Activated T-helper 17 cell treated with anti-CD3 and anti-CD28 coated beads, Interleukin-2, amount 50 U/mL, for 72 hours (primary cell): ENCODE results near the gene SORCS2. TPM values are rescaled to one million over a fixed set of nuclear protein-coding genes. Genes with fewer than 3 reads are reported as not detected.

ENCODE experiments used
- ATAC-seq: fragments of 150-1000 bp; cut with Tn5 transposase; replicated peaks from 2 replicates; pipeline ENCODE4 v1.10.0; 2021; ENCODE audit warnings: mild to moderate bottlenecking, moderate library complexity
- H3K27ac Mint-ChIP-seq: one replicate; pipeline ENCODE4 v1.8.0; 2022; ENCODE audit warnings: mixed read lengths
- H3K27me3 Mint-ChIP-seq: one replicate; pipeline ENCODE4 v1.8.0; 2022; ENCODE audit warnings: mixed read lengths
- H3K36me3 Mint-ChIP-seq: one replicate; pipeline ENCODE4 v1.8.0; 2022; ENCODE audit warnings: low read depth, mild to moderate bottlenecking, mixed read lengths
- H3K4me1 Mint-ChIP-seq: one replicate; pipeline ENCODE4 v1.8.0; 2022; ENCODE audit warnings: mixed read lengths
- H3K4me3 Mint-ChIP-seq: one replicate; pipeline ENCODE4 v1.8.0; 2022; ENCODE audit warnings: mild to moderate bottlenecking, mixed read lengths
- H3K9me3 Mint-ChIP-seq: one replicate; pipeline ENCODE4 v1.8.0; 2022; ENCODE audit warnings: mixed read lengths
- total RNA-seq, 2 donors: library from RNA; stranded (reverse); gene quantifications; one replicate each; pipeline ENCODE4 v1.2.3, GENCODE V29; 2022

Gene SORCS2
- total RNA-seq, 2 donors from 2014 or later: 0.04 to 0.26 TPM

GRCh38 chr4:7705593-7705992, 513.3 kb downstream of the SORCS2 start:
- no peaks in the 10 kb centered on the region for H3K9me3 Mint-ChIP-seq
- no peaks in the 10 kb centered on the region for H3K4me1 Mint-ChIP-seq
- no peak for ATAC-seq
- H3K4me3 Mint-ChIP-seq: no peak overlapping the region
- H3K27ac Mint-ChIP-seq: no peak overlapping the region
- no peaks in the 10 kb centered on the region for H3K36me3 Mint-ChIP-seq
- H3K27me3 Mint-ChIP-seq: no peaks in the 10 kb centered on the region

GRCh38 chr4:7708238-7708637, 515.9 kb downstream of the SORCS2 start:
- Mint-ChIP-seq H3K9me3 (no peaks in the 10 kb centered on the region), H3K36me3 (no peaks in the 10 kb centered on the region), H3K27me3 (no peaks in the 10 kb centered on the region), H3K4me3 (no peak overlapping the region), H3K27ac (no peak overlapping the region), H3K4me1 (no peaks in the 10 kb centered on the region)
- no peak for ATAC-seq

DNA sequence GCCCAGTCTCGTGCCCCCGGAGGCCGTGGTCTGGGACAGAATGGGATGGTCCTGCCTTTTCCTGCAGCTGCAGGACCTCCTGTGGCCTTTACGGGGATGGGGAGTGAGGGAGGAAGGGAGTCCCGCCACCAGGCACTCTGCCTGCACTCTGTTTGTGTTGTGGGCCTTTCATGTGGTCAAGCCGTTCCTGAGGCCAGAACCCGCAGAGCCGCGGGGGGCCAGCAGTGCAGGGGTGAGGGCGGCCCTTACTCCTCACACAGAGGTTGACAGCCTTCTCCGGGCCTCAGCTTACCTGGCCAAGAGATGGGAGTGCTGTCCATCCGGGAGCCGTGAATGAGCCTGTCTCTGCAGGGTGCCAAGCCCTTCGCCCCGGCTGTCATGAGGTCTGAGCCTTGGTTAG, 516.6 kb downstream of the SORCS2 start:
- Mint-ChIP-seq H3K27me3 (no peaks in the 10 kb centered on the region), H3K4me1 (no peaks in the 10 kb centered on the region), H3K27ac (no peak overlapping the region), H3K36me3 (no peaks in the 10 kb centered on the region), H3K4me3 (no peak overlapping the region), H3K9me3 (no peaks in the 10 kb centered on the region)
- no peak for ATAC-seq

DNA sequence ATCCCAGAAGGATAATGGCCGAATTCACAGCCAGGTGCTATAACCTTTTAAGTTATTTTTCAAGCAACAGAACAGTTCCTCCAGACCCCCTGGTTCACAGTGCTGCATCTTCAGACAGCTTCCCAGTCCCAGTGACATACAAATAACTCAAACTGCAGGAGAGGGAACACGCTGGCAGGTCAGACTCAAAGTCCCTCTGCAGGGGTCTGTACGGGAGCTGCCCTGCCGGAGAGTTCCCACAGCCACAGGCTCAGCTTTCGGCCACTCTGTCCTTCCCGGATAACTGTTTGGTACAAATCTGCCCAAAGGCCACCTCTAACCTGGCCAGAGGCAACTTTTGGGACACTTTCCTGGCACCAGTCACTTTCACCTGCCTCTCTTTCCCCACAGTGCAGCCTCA, 517.1 kb downstream of the SORCS2 start:
- H3K4me1 Mint-ChIP-seq: no peaks in the 10 kb centered on the region
- no peaks in the 10 kb centered on the region for H3K36me3 Mint-ChIP-seq
- H3K9me3 Mint-ChIP-seq: no peaks in the 10 kb centered on the region
- H3K27me3 Mint-ChIP-seq: no peaks in the 10 kb centered on the region
- no peak for ATAC-seq
- H3K4me3 Mint-ChIP-seq: no peak overlapping the region
- H3K27ac Mint-ChIP-seq: no peak overlapping the region

GRCh38 chr4:7710126-7710525, 517.8 kb downstream of the SORCS2 start:
- Mint-ChIP-seq H3K27ac (no peak overlapping the region), H3K9me3 (no peaks in the 10 kb centered on the region), H3K27me3 (no peaks in the 10 kb centered on the region), H3K4me1 (no peaks in the 10 kb centered on the region), H3K36me3 (no peaks in the 10 kb centered on the region), H3K4me3 (no peak overlapping the region)
- no peak for ATAC-seq

- no peaks in the 10 kb centered on the region for H3K27me3 Mint-ChIP-seq
Measured at GRCh38 chr4:7710576-7711306, 518.4 kb downstream of the SORCS2 start.

GRCh38 chr4:7711307-7711963, 519.1 kb downstream of the SORCS2 start:
- ATAC-seq: no peak
- Mint-ChIP-seq H3K27ac (no peak overlapping the region), H3K9me3 (no peaks in the 10 kb centered on the region), H3K4me1 (no peaks in the 10 kb centered on the region), H3K36me3 (no peaks in the 10 kb centered on the region), H3K27me3 (peaks cover 3% of the 10 kb centered on the region), H3K4me3 (no peak overlapping the region)

More at GRCh38 chr4:7710576-7711306, 518.4 kb downstream of the SORCS2 start:
- no peaks in the 10 kb centered on the region for H3K36me3 Mint-ChIP-seq
- no peaks in the 10 kb centered on the region for H3K9me3 Mint-ChIP-seq
- no peak overlapping the region for H3K4me3 Mint-ChIP-seq
- H3K4me1 Mint-ChIP-seq: no peaks in the 10 kb centered on the region
- ATAC-seq: no peak
- no peak overlapping the region for H3K27ac Mint-ChIP-seq

DNA sequence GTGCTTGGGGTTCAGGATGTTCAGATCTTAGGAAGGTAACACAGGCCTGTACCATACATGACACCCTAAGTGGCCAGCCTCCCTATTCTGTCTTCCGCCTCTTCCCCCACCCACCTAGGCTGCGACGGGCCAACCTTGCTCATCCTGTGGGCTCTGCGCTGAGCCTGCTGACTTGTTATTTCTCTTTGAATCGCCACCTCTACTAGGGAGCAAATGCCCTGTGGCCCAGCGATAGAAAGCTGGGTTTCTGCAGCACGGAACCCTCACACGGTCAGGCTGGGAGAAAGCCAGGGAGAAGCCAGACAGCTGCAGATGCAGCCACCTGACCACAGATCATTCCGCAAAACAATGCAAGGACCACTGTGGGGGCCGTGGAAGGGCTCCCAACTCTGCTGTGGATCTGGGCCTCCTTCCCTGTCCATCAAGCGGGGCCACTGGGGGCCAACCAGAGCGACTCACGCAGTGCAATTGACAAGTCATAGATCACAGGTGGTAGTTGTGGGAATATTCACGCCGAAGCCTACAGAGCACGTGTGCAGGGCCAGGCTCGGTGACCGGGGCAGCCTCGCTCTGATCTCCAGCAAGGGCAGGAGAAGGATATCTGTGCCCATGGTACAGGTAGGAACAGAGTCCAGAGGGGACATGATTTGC, 519.8 kb downstream of the SORCS2 start:
- ATAC-seq: no peak
- H3K9me3 Mint-ChIP-seq: no peaks in the 10 kb centered on the region
- no peak overlapping the region for H3K27ac Mint-ChIP-seq
- H3K4me3 Mint-ChIP-seq: no peak overlapping the region
- peaks cover 6% of the 10 kb centered on the region for H3K27me3 Mint-ChIP-seq
- H3K36me3 Mint-ChIP-seq: no peaks in the 10 kb centered on the region
- no peaks in the 10 kb centered on the region for H3K4me1 Mint-ChIP-seq

DNA sequence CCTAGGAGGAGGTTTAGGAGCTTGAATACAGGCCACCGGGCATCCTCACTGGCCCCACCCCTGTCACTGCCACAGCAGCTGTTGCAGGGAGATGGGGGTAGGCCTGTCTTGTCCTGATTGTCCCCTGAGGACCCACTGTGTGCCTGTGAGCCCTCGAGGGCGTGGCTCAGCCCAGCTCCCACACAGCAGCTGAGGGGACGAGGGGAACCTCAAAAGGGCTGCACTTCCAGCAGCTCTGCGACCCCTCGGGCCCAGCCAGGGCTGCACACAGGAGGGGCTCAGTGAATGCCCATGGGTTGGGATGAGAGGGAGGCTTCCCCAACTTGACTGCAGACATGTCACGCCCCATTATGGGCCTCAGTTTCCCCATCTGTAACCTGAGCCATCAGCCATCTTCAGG, 521.4 kb downstream of the SORCS2 start:
- Mint-ChIP-seq H3K27ac (no peak overlapping the region), H3K4me3 (no peak overlapping the region), H3K27me3 (peaks cover 10% of the 10 kb centered on the region), H3K9me3 (no peaks in the 10 kb centered on the region), H3K36me3 (no peaks in the 10 kb centered on the region), H3K4me1 (no peaks in the 10 kb centered on the region)
- no peak for ATAC-seq

DNA sequence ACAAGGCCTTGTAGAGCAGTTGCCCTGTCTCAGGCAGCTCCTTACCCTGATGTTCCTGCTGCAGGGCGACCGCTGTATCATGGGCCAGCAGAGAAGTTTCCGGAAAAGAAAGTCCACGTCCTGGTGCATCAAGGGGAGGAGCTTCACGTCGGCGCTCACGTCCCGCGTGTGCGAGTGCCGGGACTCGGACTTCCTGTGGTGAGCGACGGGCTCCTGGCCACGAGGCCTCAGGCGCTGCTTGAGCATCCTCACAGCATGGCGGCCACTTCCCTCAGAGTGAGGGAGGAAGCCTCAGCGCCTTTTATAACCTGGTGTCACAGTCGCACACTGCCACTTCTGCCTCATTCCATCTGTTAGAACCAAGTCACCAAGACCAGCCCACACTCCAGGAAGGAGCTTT, 521.8 kb downstream of the SORCS2 start:
- no peak overlapping the region for H3K4me3 Mint-ChIP-seq
- no peaks in the 10 kb centered on the region for H3K36me3 Mint-ChIP-seq
- no peak for ATAC-seq
- H3K9me3 Mint-ChIP-seq: no peaks in the 10 kb centered on the region
- H3K27me3 Mint-ChIP-seq: peaks cover 10% of the 10 kb centered on the region
- no peak overlapping the region for H3K27ac Mint-ChIP-seq
- no peaks in the 10 kb centered on the region for H3K4me1 Mint-ChIP-seq

- no peak for ATAC-seq
- Mint-ChIP-seq H3K4me3 (no peak overlapping the region), H3K4me1 (no peaks in the 10 kb centered on the region), H3K9me3 (no peaks in the 10 kb centered on the region), H3K27ac (no peak overlapping the region), H3K36me3 (no peaks in the 10 kb centered on the region), H3K27me3 (peaks cover 12% of the 10 kb centered on the region)
Measured at GRCh38 chr4:7714738-7715137, 522.4 kb downstream of the SORCS2 start.

DNA sequence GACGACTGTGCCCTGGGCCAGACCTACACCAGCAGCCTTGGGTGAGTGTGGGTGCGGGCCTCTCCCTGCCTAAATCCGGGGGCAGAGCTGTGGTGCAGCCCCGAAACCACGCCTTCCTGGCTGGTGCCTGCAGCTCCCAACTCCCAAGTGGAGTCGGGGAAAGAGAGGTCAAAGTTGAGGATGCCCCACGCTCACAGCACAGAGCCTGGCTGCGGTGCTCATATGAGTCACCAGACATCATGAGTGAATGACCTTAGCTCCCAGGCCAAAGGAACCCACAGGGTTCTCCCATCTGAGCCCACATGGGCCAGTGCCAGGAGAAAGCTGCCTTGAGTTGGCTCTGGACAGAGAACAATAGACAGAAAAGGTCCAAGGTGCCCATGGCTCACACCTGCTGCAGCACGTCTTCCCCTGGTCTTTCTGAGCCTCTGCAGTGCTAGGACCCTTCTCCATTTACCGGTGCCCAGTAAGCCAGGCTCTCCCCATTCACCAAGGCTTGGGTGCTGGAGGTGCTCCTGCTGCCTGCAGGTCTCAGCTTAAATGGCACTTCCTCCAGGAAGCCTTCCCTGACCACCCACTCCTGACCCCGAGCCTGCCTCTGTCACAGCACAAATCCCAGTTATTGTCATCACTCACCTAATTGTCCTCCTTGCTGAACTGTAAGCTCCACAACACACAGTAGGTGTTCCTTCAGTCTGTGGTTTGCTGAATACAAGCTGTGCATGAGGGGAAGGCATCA, 523.1 kb downstream of the SORCS2 start:
- ATAC-seq: no peak
- Mint-ChIP-seq H3K27ac (no peak overlapping the region), H3K4me1 (peaks cover 4% of the 10 kb centered on the region), H3K4me3 (no peak overlapping the region), H3K9me3 (no peaks in the 10 kb centered on the region), H3K36me3 (no peaks in the 10 kb centered on the region), H3K27me3 (peaks cover 19% of the 10 kb centered on the region)

- H3K27ac Mint-ChIP-seq: no peak overlapping the region
Measured at GRCh38 chr4:7716010-7716721, 523.8 kb downstream of the SORCS2 start.

DNA sequence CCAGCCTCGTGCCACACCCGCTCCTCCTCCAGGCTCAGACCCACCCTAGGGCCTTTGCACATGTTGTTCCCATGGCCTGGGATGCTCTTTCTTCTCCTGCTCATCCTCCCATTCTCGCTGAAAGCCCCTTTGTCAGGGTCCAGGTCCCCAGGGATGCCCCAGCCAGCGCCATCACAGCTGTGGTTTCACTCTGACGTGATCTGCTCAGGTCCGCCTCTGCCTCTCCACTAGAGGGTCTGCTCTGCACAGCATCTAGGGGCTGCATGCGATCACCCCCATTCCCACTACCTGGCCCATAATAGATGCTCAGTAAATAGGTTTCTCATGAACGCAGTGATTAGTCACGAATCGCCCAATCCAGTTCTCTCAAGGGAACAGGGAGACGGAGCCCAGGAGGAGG, 524.8 kb downstream of the SORCS2 start:
- H3K36me3 Mint-ChIP-seq: no peaks in the 10 kb centered on the region
- no peaks in the 10 kb centered on the region for H3K9me3 Mint-ChIP-seq
- peaks cover 4% of the 10 kb centered on the region for H3K4me1 Mint-ChIP-seq
- ATAC-seq: no peak
- H3K27me3 Mint-ChIP-seq: peaks cover 21% of the 10 kb centered on the region
- no peak overlapping the region for H3K4me3 Mint-ChIP-seq
- no peak overlapping the region for H3K27ac Mint-ChIP-seq

More at GRCh38 chr4:7716010-7716721, 523.8 kb downstream of the SORCS2 start:
- no peak overlapping the region for H3K4me3 Mint-ChIP-seq
- peaks cover 21% of the 10 kb centered on the region for H3K27me3 Mint-ChIP-seq
- no peaks in the 10 kb centered on the region for H3K9me3 Mint-ChIP-seq
- H3K4me1 Mint-ChIP-seq: peaks cover 4% of the 10 kb centered on the region
- H3K36me3 Mint-ChIP-seq: no peaks in the 10 kb centered on the region
- ATAC-seq: no peak
